T-helper 1 cell (primary cell): Measurements from ENCODE around the gene NFKB2.

Experiments
- DNase-seq, 5 donors: peaks; one replicate each; pipeline ENCODE4 v3.0.0-alpha.2; 2012 to 2020
- total RNA-seq, 4 donors: gene quantifications; one replicate each; lab custom pipeline; 2026; lab: John Stamatoyannopoulos, UW

Gene NFKB2
- 351 to 466 (median 399) reads per million in 4 donors for total RNA-seq

DNA sequence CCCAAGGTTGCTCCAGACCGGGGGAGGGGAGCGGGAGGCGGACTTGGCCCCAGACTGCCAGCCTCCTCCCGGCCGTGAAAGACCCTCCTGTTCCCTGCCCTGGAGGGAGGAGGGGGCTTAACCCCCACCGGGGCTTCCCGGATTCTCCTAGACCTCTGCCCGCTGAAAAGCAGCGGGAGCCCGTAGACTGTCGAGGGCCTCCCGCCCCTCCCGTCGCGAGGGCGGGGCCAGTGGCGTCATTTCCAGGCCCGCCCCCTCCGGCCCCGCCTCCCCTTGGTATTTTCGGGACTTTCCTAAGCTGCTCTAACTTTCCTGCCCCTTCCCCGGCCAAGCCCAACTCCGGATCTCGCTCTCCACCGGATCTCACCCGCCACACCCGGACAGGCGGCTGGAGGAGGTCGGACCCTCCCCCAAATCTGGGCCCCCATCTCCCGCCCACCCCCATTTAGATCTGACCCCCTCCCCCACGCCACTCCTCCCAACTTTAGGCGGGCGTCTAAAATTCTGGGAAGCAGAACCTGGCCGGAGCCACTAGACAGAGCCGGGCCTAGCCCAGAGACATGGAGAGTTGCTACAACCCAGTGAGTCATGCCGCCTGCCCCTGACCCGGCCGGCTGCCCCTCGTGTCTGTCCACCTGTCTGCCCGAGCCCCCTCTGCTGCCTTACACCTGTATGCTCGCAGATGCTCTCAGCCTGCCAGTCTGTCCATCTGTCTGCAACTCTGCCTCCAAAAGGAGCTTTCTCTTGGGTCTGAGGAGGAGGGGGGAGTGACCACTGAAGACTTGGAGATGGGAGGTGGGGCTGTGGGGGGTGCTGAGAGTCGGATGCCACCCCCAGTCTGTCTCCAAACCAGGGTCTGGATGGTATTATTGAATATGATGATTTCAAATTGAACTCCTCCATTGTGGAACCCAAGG lies at the start of gene NFKB2:
TSS of gene NFKB2 (plus strand) at position 306 of the 917 bp plus-strand sequence. CDS start at position 561, 255 bp downstream.
- peak; percentile 88 to 91 (median 91) for DNase-seq

DNA sequence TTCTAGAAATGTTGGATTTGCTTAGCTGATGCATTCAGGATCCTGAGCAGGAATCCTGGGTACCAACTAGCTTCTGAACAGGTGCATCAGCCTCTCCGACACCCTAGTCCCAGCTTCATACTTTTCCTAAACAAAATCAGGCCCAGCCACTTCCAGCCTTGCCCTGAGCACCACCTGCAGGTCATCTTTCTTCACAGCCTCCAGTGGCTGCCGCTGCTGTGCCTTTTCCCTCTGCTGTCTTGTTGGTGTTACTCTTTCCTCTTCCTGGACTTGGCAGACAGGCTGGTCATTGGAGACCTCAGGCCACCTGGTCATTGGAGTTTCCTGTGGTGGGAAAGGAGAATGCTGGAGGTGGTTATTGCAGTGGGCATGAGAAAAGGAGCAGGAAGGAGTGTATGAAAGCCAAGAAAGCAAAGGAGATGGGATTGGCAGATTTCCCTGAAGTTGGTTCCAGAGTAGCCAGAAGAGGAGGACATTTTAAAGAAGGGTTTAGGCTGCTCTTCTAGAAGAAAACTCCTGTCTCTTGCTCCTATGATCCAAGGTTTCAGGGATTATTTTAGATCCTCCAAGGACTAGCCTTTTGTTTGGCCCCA lies 48.2 kb upstream of the NFKB2 start:
- DNase-seq: no peak

DNA sequence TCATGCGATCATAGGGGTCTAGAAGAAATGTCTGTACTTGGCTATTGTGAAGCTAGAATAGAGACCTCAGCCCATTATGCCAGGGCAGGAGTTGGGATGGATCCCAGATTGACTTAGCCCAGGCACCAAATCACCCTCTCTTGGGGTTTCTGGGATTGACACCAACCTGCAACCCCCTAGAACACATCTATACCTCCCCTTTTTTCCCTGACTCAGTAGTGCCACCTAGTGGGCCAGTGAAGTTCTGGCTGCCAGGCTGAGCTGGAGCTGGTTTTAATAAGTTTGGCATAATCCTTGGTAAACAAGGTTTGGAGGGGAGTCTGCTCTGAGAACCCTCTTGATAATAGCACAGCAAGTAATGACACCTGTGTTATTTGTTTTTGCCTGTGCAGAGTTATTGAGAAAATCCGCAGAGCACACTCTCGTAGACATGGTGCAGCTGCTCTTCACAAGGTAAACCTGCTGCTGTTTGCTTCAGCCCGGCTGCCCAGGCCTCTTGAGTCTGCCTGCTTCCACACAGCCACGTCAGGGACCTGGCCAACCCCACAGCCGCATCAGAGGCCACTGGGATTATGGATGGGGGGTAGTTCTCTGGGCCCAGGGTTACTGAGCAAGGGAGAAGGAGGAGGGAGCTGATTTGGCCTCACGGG lies 43.3 kb upstream of the NFKB2 start:
- peak; percentile 24 to 66 (median 58) for DNase-seq

DNA sequence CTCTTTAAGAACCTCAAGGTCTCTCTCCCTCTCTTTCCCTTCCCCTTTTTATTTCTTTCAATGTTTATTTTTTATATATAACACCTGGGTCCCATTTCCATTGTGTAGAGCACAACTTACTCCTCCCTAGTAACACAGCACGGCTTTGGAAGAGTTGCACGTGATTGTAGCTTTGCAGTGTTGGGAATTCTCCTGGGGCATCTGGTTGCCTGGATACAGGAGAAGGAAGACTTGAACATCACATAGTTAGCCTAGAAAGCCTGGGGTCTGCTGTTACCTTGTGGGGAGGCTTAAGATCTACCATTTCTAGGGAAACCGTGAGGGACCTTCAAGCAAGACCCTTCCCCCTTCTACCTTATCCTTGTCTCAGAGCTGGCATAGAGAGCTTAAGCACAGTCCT lies 41.1 kb upstream of the NFKB2 start:
- no peak for DNase-seq

DNA sequence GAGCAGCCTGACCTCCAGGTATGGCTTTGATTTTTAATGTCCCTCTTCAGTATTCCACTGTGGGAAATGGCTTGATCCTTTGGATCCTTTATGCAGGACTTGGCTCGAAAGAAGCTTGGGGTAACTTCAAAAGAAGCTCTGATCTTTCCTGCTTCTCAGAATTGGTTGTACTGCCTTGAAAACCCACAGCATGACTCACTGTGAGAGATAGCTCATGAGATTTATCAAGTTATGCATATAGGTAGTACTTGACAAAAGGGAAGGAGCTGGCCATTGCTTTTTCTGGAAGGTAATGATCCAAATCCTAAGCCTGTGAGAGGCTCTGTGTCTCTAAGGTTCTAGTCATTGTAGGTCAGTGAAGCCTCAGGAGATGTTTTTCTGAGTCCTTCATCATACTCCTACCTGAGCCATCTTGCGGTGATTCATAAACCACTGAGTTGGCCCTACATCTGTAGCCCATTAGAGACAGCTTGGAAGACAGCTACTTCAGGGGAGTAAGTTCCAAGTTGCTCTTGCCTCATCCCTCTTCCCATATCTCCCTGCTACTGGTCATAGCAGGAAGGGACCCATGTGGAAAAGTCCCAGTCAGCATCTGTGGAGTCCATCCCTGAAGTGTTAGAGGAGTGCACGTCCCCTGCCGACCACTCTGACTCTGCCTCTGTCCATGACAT lies 36.7 kb upstream of the NFKB2 start:
- DNase-seq: peak in 1 of 5 donors; percentile 19

DNA sequence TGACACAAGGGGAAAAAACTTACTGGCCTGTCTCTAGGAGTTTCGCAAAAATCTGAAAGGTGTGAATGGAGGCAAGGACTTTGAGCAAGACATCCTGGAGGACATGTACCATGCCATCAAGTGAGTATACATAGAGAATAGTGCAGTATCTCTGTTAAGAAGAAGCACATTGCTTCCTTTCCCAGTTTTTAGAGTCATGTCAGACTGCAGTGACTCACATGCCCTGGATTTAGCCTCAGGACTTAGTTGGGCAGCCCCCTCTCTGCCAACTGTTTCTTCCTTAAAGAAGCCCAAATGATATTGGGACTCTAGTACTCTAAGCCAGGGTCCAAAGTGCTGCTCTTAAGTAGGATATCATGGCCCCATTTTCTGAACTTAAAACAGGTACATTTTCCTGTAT lies 28.1 kb upstream of the NFKB2 start:
- DNase-seq: no peak

DNA sequence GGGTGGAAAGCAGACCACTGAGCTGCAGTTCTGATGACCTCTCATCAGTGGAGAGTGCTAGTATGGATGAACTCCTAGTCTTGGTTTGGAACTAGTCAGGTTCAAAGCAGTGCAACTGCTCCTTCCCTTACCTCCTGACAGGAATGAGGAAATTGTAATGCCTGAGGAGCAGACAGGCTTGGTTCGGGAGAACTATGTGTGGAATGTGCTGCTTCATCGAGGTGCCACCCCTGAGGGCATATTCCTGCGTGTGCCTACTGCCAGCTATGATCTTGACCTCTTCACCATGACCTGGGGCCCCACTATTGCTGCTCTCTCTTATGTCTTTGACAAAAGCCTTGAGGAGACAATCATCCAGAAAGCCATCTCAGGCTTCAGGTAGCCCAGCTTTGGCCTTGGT lies 27.4 kb upstream of the NFKB2 start:
- no peak for DNase-seq

DNA sequence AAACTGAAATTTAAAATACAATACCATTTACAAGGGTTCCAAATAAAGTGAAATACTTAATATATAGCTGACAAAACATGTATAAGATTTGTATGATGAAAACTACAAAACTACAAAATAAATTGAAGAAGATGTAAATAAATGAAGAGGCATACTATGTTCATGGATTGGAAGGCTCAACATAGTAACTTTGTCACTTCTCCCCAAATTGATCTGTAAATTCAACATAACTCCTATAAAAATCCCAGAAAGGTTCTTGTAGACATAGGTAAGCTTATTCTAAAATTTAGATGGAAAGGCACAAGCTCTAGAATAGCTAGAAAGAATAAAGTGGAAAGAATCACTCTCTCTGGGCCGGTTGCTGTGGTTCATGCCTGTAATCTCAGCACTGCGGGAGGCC lies 24.2 kb upstream of the NFKB2 start:
- DNase-seq: no peak

DNA sequence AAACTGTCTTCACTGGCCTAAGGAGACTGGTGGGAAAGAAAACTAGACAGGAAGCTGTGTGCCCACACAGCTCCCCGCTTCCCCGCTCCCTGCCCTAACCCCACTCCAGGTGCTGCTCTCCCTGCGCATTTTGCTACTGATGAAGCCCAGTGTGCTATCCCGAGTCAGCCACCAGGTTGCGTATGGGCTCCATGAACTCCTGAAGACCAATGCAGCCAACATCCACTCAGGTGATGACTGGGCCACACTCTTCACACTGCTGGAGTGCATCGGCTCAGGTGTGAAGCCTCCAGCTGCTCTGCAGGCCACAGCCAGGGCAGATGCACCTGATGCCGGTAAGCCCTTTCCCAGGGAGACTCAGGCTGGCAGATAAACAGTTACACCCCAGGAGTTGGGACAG lies 20.3 kb upstream of the NFKB2 start:
- no peak for DNase-seq

DNA sequence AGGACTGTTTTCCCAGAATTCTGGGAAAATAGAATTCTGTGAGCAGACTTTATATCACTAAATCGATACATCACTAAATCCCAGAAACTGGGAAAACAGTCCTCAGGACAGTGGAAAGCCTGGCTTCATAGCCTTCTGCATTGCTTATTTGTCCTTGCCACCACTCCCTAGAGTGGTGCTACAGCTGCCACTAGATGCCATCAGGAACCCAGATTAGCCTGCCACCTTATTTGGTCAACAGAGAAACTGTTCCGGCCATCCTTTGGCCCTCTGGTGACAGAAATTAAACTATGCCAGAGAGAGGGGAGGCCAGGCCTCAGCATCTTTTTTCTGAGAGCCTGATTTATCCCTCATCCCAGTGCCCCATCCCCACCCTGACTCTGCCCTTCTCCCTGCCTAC lies 19.6 kb upstream of the NFKB2 start:
- DNase-seq: no peak

DNA sequence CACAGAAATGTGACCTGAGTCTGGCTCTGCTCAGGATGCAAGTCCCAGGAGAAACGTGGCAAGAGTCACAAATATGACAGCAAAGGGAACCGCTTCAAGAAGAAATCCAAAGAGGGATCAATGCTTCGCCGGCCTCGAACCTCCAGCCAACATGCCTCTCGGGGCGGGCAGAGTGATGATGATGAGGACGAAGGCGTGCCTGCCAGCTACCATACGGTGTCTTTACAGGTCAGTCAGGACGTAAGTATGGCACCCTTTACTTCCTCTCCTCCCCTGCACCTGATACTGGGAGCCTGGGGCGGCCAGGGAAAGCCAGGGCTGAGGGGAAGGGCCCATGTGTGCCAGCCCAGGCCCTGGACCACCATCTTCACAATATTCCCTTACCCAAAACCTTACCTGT lies 18.6 kb upstream of the NFKB2 start:
- no peak for DNase-seq

DNA sequence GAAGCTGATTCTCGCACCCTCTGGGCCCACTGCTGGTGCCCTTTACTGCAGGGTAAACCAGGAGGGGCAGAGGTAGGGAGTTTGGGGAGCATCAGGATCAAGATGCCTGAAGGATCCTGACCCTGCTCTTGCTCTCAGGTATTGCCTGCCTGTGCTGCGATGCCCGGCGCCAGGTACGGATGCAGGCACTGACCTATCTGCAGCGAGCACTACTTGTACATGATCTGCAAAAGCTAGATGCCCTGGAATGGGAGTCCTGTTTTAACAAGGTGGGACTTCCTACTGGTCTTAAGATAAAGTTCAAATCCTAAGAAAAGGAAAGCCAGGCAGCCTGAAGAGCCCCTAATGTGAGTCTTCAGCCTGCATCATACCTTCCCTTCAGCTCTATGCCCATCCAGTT lies 16.1 kb upstream of the NFKB2 start:
- DNase-seq: no peak

DNA sequence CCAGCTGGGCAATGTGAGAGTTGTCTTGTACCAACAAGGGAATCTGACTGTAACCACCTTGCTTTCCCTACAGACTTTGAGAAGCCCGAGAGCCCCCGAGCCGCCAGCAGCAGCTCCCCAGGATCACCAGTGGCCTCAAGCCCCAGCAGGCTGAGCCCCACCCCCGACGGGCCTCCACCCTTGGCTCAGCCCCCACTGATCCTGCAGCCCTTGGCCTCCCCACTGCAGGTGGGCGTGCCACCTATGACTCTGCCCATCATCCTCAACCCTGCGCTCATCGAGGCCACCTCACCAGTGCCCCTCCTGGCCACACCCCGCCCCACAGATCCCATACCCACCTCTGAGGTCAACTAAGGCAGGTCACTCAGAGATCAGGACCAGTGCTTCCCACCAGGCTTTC lies 13.5 kb upstream of the NFKB2 start:
- no peak for DNase-seq

DNA sequence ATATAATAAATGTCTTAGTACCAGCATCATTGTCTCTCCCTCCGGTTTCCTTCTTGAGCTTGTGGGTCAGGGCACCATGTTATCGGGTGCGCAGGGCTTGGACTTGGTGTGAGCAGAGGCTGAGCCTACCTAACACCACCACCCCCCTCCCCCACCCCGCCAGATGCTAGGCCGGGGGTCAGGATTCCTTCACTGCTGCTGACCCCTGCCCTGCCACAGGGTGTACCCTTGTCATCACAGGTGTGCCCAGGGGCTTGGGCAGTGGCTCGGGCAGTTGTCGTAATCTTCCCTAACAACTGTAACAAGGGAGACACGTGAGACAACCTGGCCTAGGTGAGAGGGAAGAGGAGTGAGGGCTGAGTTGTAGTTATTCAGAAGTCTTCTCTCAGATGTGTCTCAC lies 12.6 kb upstream of the NFKB2 start:
- no peak for DNase-seq

DNA sequence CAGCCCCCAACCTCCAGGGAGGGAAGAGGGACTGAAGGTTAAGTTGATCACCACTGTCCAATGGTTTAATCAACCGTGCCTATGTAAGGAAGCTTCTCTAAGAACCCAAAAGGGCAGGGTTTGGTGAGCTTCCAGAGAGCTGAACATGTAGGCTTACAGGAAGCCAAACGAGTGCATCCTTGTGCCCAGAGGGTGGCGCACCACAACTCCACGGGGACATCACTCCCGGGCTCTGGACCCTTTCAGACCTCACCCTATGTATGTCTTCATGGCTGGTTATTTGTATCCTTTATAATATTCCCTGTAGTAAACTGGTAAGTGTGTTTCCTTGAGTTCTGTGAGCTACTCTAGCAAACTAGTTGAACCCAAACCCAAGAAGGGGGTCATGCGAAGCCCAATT lies 11.5 kb upstream of the NFKB2 start:
- no peak for DNase-seq

DNA sequence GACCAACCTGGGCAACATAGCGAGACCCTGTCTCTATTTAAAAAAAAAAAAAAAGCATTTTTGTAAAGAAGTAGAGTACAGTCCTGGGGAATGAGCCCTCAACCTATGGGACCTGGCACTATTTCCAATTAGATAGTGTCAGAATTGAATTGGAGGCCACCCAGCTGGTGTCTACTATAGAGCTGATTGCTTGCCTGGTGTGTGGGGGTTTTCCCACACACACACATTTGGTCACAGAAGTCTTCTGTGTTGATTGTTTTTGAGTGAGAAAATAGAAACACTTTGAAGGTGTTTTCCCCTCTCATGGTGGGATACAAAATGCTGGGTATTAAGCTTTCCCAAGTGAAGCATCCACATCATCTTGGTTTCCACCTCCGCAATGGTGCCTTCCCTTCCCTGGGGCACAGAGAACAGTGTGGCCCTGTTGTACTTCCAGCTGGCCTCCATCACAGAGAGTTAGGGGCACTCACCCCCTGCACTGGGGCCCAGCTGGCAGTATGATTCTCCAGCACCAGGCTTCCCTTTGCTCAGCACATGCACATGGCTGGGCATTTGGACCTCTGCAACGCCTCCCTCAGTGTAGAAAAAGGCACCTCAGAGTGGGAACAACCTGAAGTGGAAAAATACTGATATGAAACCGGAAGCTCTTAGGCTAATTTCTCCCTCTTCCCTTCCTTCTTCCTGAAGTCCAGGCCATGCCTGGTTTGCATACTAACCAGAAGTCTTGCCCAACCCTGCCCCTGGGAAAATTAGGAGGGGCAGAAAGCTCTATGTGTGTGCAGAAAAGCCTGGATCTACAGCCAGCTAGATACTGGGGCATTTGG lies 10.7 kb upstream of the NFKB2 start:
- DNase-seq: no peak

DNA sequence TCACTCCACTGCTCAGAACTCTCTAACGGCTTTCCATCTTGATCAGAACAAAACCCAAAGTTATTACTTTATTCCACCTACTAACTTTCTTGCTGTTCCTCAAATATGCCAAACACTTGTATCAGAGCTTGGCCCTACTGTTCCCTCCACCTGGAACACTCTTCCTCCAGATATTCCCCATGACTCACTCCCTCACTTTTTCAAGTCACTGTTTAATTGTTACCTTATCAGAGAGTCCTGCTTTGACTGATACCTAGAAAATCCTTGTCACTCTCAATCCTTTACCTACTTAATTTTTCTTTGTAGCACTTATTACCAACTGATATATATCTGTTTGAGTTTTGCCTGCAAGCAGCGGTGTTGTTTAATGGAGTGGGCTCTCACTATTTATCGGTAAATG lies 5.6 kb upstream of the NFKB2 start:
- no peak for DNase-seq

DNA sequence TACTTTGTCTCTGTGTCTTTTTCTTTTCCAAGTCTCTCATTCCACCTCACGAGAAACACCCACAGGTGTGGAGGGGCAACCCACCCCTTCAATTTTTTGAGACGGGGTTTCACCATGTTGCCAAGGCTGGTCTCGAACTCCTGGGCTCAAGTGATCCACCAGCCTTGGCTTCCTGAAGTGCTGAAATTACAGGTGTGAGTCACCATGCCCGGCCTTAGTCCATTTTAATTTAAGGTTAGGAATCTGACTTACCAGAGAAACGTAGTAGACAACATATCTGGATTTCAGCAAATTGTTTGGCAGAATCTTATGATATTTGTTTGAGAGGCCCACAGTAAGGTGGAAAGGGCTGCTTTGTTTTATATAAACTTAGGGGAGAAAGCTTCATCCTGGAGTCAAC lies 3.2 kb upstream of the NFKB2 start:
- DNase-seq: no peak

DNA sequence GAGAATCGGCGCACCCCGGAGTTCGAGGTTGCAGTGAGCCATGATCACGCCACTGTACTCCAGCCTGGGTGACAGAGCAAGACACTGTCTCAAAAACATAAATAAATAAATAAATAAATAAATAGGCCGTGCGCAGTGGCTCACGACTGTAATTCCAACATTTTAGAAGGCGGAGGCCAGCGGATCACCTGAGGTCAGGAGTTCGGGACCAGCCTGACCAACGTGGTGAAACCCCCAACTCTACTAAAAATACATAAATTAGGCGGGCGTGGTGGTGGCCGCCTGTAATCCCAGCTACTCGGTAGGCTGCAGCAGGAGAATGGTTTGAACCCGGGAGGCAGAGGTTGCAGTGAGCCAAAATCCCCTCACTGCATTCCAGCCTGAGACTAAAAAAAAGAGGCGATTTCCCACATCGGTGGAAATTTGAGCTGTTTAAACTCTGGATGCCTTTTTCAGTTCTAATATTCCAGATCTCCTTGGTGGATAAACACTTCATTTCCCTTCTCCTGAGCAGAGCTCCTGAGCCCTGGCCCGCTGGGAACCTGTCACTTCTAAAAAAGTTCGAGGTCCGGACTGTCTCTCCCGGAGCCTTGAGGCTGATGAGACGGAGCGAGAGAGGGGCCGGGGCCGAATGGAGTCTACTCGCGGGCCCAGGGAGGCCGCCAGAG lies 2.0 kb upstream of the NFKB2 start:
- DNase-seq: no peak

DNA sequence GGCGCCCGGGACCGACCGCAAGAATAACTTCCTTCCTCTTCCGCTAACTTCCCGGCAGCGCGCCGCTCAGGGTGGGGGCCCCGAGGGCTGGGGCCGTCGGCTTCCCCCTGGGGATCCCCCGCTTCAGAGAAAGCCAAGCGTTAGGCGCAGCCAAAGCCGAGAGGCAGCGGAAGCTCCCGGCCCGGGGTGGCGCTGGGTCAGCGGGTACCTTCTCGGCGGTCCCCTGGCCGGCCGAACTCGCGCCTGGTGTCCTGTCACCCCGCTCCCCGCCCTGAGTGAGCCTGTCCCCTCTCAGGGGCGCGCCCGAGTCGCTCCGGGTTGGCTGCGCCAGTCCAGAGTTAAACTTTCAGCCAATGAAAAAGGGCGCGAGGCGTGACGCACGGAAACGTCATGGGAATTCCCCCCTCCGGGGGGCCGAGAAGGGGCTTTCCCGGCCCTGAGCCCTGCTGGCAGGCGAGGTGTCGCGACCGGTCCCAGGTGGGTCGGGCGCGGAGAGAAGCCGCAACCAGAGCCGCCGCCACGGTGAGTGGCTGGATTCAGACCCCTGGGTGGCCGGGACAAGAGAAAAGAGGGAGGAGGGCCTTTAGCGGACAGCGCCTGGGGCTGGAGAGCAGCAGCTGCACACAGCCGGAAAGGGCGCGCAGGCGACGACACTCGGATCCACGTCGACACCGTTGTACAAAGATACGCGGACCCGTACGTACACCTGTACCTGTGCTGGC lies 1.3 kb upstream of the NFKB2 start:
- peak; percentile 96 to 100 (median 98) for DNase-seq

DNA sequence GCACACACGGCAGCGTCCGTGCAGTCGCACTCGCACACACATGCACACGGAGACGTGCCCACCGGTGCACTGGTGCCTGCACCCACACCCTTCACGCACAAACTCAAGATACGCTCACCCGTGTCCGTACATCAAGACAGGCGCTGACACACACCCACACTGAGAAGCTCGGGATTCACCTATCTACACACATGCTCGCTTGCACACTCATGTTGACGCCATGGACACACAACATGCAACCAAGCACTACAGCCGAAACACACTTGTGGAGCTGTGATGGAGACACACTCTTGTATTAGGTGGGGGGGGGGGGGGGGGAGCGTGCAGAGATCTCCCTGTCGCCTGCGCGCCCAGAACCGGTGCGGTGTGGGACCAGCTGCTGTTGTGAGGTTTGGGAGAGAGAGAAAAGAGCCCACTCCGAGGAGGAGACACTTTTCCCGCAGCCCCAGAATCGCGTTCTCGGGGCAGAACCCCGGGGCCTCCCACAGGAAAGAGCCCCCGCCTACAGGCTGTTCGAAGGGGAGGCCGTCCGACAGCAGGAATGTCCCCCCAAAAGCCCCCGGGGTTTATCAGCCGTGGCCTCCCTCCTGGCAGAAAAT lies 605 bp upstream of the NFKB2 start:
- DNase-seq: peak in 1 of 5 donors; percentile 54
